IMR-90 (cell line): Measurements from ENCODE around the gene KRT78. TPM values are rescaled to one million over a fixed set of nuclear protein-coding genes. Genes with fewer than 3 reads are reported as not detected.

Experiments used
- ATAC-seq: fragments of 200-7000 bp; cut with Tn5 transposase; 2 replicates; pipeline ENCODE4 v1.9.1; 2020; ENCODE audit warnings: low read depth, mild to moderate bottlenecking, moderate library complexity
- BruUV-seq: library from RNA; stranded (reverse); fragments of 400-500 nt; replicated peaks from 2 replicates; lab custom pipeline; 2021; lab: Mats Ljungman, UMichigan
- CTCF ChIA-PET: fragments of 300-600 bp; formaldehyde crosslinking; extraction: SDS; loops from one replicate; lab custom pipeline; 2021; ENCODE audit warnings: antibody characterized with exemption; lab: Yijun Ruan, JAX
- POLR2A ChIA-PET: fragments of 300-600 bp; sonication (Branson Sonifier 250); formaldehyde crosslinking; loops from one replicate; lab custom pipeline; 2022; ENCODE audit warnings: antibody characterized with exemption; ENCODE audit not compliant: unreplicated experiment; lab: Charles Lee
- DNase-seq: peaks from one replicate; pipeline ENCODE4 v3.0.0; 2013
- H2AFZ ChIP-seq: replicated peaks from 2 replicates; pipeline ENCODE3; 2013; ENCODE audit warnings: low read length, mild to moderate bottlenecking; ENCODE audit not compliant: poor library complexity
- H2AK5ac ChIP-seq: 2 replicates; pipeline ENCODE4 v1.6.1; 2013; ENCODE audit warnings: low read depth, low read length, inconsistent platforms
- H2AK9ac ChIP-seq: replicated peaks from 2 replicates; pipeline ENCODE3; 2013; ENCODE audit warnings: mild to moderate bottlenecking, low read depth, low read length, moderate library complexity; ENCODE audit not compliant: poor library complexity
- H2BK120ac ChIP-seq: 2 replicates; pipeline ENCODE4 v1.6.1; 2013; ENCODE audit warnings: low read depth, low read length, inconsistent platforms
- H2BK15ac ChIP-seq: 3 replicates; pipeline ENCODE4 v1.6.1; 2013; ENCODE audit warnings: low read depth, low read length, inconsistent platforms
- H2BK20ac ChIP-seq: 2 replicates; pipeline ENCODE4 v1.6.1; 2013; ENCODE audit warnings: low read depth, mild to moderate bottlenecking, inconsistent platforms, low read length, moderate library complexity
- H2BK5ac ChIP-seq: 2 replicates; pipeline ENCODE4 v1.6.1; 2013; ENCODE audit warnings: mild to moderate bottlenecking, low read depth, low read length, inconsistent platforms; ENCODE audit not compliant: poor library complexity, severe bottlenecking
- H3K14ac ChIP-seq: replicated peaks from 2 replicates; pipeline ENCODE4 v1.6.1; 2013; ENCODE audit warnings: low read depth, low read length, inconsistent platforms
- H3K18ac ChIP-seq: 2 replicates; pipeline ENCODE4 v1.6.1; 2013; ENCODE audit warnings: low read depth, low read length, control low read depth
- H3K23ac ChIP-seq: 2 replicates; pipeline ENCODE4 v1.6.1; 2013; ENCODE audit warnings: low read depth, low read length, inconsistent platforms
- H3K27ac ChIP-seq: 2 replicates; pipeline ENCODE4 v1.5.1; 2013; ENCODE audit warnings: mild to moderate bottlenecking, control low read depth, low read length; ENCODE audit not compliant: insufficient read depth
- H3K27me3 ChIP-seq: 2 replicates; pipeline ENCODE4 v1.6.1; 2013; ENCODE audit warnings: low read length; ENCODE audit not compliant: control insufficient read depth, insufficient read depth
- H3K36me3 ChIP-seq: 2 replicates; pipeline ENCODE4 v1.6.1; 2013; ENCODE audit warnings: low read length, mixed read lengths; ENCODE audit not compliant: control insufficient read depth, insufficient read depth
- H3K4ac ChIP-seq: 2 replicates; pipeline ENCODE4 v1.6.1; 2013; ENCODE audit warnings: low read depth, low read length, inconsistent platforms
- H3K4me1 ChIP-seq: 2 replicates; pipeline ENCODE4 v1.6.1; 2013; ENCODE audit warnings: low read length, mixed read lengths; ENCODE audit not compliant: control insufficient read depth, insufficient read depth
- H3K4me2 ChIP-seq: 2 replicates; pipeline ENCODE4 v1.6.1; 2013; ENCODE audit warnings: low read depth, mild to moderate bottlenecking, control low read depth, low read length, moderate library complexity
- H3K4me3 ChIP-seq: 2 replicates; pipeline ENCODE4 v1.5.1; 2013; ENCODE audit warnings: low read depth, mild to moderate bottlenecking, control low read depth, low read length, moderate library complexity; ENCODE audit not compliant: insufficient read depth
- H3K56ac ChIP-seq: 2 replicates; pipeline ENCODE4 v1.6.1; 2013; ENCODE audit warnings: low read length, inconsistent platforms; ENCODE audit not compliant: insufficient read depth; ENCODE audit errors: extremely low read depth
- H3K79me1 ChIP-seq, 2 experiments: 2 replicates each; pipeline ENCODE4 v1.6.1; 2013; ENCODE audit warnings: low read length in 2 of 2, inconsistent platforms in 1 of 2, low read depth in 1 of 2
- H3K9ac ChIP-seq: 2 replicates; pipeline ENCODE4 v1.6.1; 2013; ENCODE audit warnings: low read depth, low read length, control low read depth
- H3K9me1 ChIP-seq: 2 replicates; pipeline ENCODE4 v1.6.1; 2013; ENCODE audit warnings: low read length, inconsistent platforms; ENCODE audit not compliant: insufficient read depth
- H3K9me3 ChIP-seq: 2 replicates; pipeline ENCODE4 v1.6.1; 2013; ENCODE audit warnings: low read length; ENCODE audit not compliant: control insufficient read depth, insufficient read depth
- H4K20me1 ChIP-seq: 2 replicates; pipeline ENCODE4 v1.6.1; 2013; ENCODE audit warnings: low read length, inconsistent platforms; ENCODE audit not compliant: insufficient read depth
- H4K5ac ChIP-seq: 2 replicates; pipeline ENCODE4 v1.6.1; 2013; ENCODE audit warnings: mild to moderate bottlenecking, low read depth, low read length, control low read depth
- H4K8ac ChIP-seq, 2 experiments: 2 replicates each; pipeline ENCODE4 v1.6.1; 2013; ENCODE audit warnings: low read depth in 2 of 2, low read length in 2 of 2, control low read depth in 1 of 2, inconsistent platforms in 1 of 2
- H4K91ac ChIP-seq: 2 replicates; pipeline ENCODE4 v1.6.1; 2013; ENCODE audit warnings: low read depth, low read length, inconsistent platforms; ENCODE audit not compliant: insufficient read depth
- BHLHE40 ChIP-seq: fragments of 150-350 bp; IDR thresholded peaks from 2 replicates; pipeline ENCODE4 v1.6.1; 2016; ENCODE audit warnings: mild to moderate bottlenecking, low read depth, low read length
- CEBPB ChIP-seq: IDR thresholded peaks from 2 replicates; pipeline ENCODE4 v1.6.1; 2012; ENCODE audit warnings: low read depth, low read length, improper control_type of control experiment
- CHD1 ChIP-seq: IDR thresholded peaks from 2 replicates; pipeline ENCODE4 v1.6.1; 2012; ENCODE audit warnings: low read depth, low read length, improper control_type of control experiment
- MAFK ChIP-seq: IDR thresholded peaks from 2 replicates; pipeline ENCODE4 v1.6.1; 2012; ENCODE audit warnings: low read depth, low read length, improper control_type of control experiment
- MAZ ChIP-seq: IDR thresholded peaks from 2 replicates; pipeline ENCODE4 v1.6.1; 2012; ENCODE audit warnings: low read depth, mild to moderate bottlenecking, low read length, improper control_type of control experiment, moderate library complexity, borderline replicate concordance
- MXI1 ChIP-seq: IDR thresholded peaks from 2 replicates; pipeline ENCODE4 v1.6.1; 2012; ENCODE audit warnings: low read depth, mild to moderate bottlenecking, low read length, moderate library complexity, borderline replicate concordance
- POLR2A ChIP-seq: IDR thresholded peaks from 2 replicates; pipeline ENCODE4 v1.6.1; 2012; ENCODE audit warnings: mild to moderate bottlenecking, low read depth, low read length
- RAD21 ChIP-seq: IDR thresholded peaks from 2 replicates; pipeline ENCODE4 v1.6.1; 2012; ENCODE audit warnings: low read length, improper control_type of control experiment
- RCOR1 ChIP-seq: IDR thresholded peaks from 2 replicates; pipeline ENCODE4 v1.6.1; 2012; ENCODE audit warnings: mild to moderate bottlenecking, low read length, improper control_type of control experiment; ENCODE audit not compliant: insufficient replicate concordance
- SMC3 ChIP-seq: fragments of 150-350 bp; IDR thresholded peaks from 2 replicates; pipeline ENCODE4 v1.6.1; 2016; ENCODE audit warnings: low read depth, mild to moderate bottlenecking, antibody characterized with exemption, low read length, moderate library complexity
- WGBS, 2 experiments: methylation state at CpG; one replicate each; pipeline versions ENCODE4 v1.1.5 to v1.1.7; 2013; ENCODE audit warnings: missing lambda C conversion rate in 2 of 2; ENCODE audit not compliant: insufficient read length in 1 of 2; ENCODE audit errors: extremely low coverage in 2 of 2; 5-methylcytosine and 5-hydroxymethylcytosine counted together
- dilution Hi-C: fragments of 300-500 bp; cut with HindIII; formaldehyde crosslinking; loops from one replicate; pipeline ENCODE4 v1.14.3; 2018; ENCODE audit warnings: low sequenced_read_pairs; ENCODE audit not compliant: unreplicated experiment
- in situ Hi-C: fragments of 300-500 bp; cut with MboI; formaldehyde crosslinking; loops from 3 replicates; pipeline ENCODE4 v1.14.3; 2019; ENCODE audit warnings: low sequenced_read_pairs, inconsistent platforms, mixed read lengths
- intact Hi-C: fragments of 100-400 bp; cut with micrococcal nuclease; formaldehyde crosslinking; loops from 2 replicates; pipeline ENCODE4 v1.10.0; 2022
- polyA plus RNA-seq, 3 experiments: library from polyadenylated mRNA; depleted of rRNA; stranded (reverse); fragments of >200 nt; gene quantifications; 2 replicates each; pipeline ENCODE4 v1.2.3, GENCODE V29; 2012; ENCODE audit warnings: low replicate concordance in 1 of 3
- total RNA-seq: library from RNA; depleted of rRNA; stranded (reverse); fragments of >200 nt; gene quantifications from 2 replicates; pipeline ENCODE4 v1.2.3, GENCODE V29; 2012
- TF ChIP-seq, protein P1 (sequence below): fragments of 150-350 bp; IDR thresholded peaks from 2 replicates; pipeline ENCODE4 v1.6.1; 2017; ENCODE audit warnings: mild to moderate bottlenecking, antibody characterized with exemption, low read length, low read depth
- TF ChIP-seq, protein P2 (sequence below): fragments of 150-350 bp; IDR thresholded peaks from 2 replicates; pipeline ENCODE4 v1.6.1; 2016; ENCODE audit warnings: low read depth, mild to moderate bottlenecking, low read length, moderate library complexity, borderline replicate concordance

The KRT78 gene
- total and polyA plus RNA-seq, 2 of the 4 experiments (the other 2 are of a cell fraction), result not detected

GRCh38 chr12:52878507-52879393, 30.0 kb upstream of the KRT78 start (continued):
- TF ChIP-seq RAD21 (no peak), CEBPB (no peak), CHD1 (no peak)

GRCh38 chr12:52877242-52877641, 28.4 kb upstream of the KRT78 start:
- Histone ChIP-seq H2AFZ (peak overlapping the region; percentile 40), H3K27me3 (no peaks in the 10 kb centered on the region), H3K4me3 (no peak overlapping the region), H3K9me3 (no peaks in the 10 kb centered on the region), H2AK5ac (peak overlapping the region; percentile 1; the same call in 1 of the 2 replicates), H4K20me1 (no peaks in the 10 kb centered on the region), H3K23ac (no peak overlapping the region), H2BK120ac (no peak overlapping the region), H2BK15ac (no peak overlapping the region), H3K4me2 (no peak overlapping the region), H2BK5ac (peak overlapping the region; percentile 21), H4K8ac (no peak overlapping the region), H3K4ac (no peak overlapping the region), H3K14ac (no peak overlapping the region), H4K91ac (no peak overlapping the region), H3K9me1 (peaks cover 13% of the 10 kb centered on the region; the same call in 1 of the 2 replicates), H3K4me1 (peaks cover 12% of the 10 kb centered on the region), H3K79me1 (no peaks in the 10 kb centered on the region), H3K9ac (no peak overlapping the region), H2AK9ac (no peak overlapping the region), H3K56ac (no peak overlapping the region), H3K18ac (no peak overlapping the region), H3K36me3 (no peaks in the 10 kb centered on the region), H4K5ac (no peak overlapping the region), H3K27ac (no peak overlapping the region), H2BK20ac (no peak overlapping the region)
- dilution Hi-C loops, result loop anchor here (25.0 kb wide), 1 partner anchor 110 kb away; no protein-coding TSS in a partner anchor
- POLR2A ChIA-PET, result no interaction called here
- intact Hi-C loops, result loop anchor here (10.0 kb wide), 2 partner anchors 592 to 662 kb away; no protein-coding TSS in a partner anchor
- ATAC-seq (no peak), DNase-seq (no peak)
- in situ Hi-C loops, result loop anchor here (5.0 kb wide), 3 partner anchors 295 to 730 kb away; no protein-coding TSS in a partner anchor
- CTCF ChIA-PET, result interaction anchor here (0.9 to 1.7 kb wide), 2 partner anchors 103 to 505 kb away, joined by 3 to 6 read pairs; no protein-coding TSS in a partner anchor
- BruUV-seq, result no TSS peak
- WGBS, 2 experiments, result 45% methylated on average over 2 of the region's 3 CpGs; no CpG with 5 or more reads in 1 of the 2 experiments
- TF ChIP-seq RCOR1 (no peak), POLR2A (no peak), MXI1 (no peak), MAZ (no peak), CEBPB (no peak), BHLHE40 (no peak), SMC3 (no peak), CHD1 (no peak), MAFK (no peak)
- TF ChIP-seq, protein P1, sequence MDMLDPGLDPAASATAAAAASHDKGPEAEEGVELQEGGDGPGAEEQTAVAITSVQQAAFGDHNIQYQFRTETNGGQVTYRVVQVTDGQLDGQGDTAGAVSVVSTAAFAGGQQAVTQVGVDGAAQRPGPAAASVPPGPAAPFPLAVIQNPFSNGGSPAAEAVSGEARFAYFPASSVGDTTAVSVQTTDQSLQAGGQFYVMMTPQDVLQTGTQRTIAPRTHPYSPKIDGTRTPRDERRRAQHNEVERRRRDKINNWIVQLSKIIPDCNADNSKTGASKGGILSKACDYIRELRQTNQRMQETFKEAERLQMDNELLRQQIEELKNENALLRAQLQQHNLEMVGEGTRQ, result no peak
- TF ChIP-seq, protein P2, sequence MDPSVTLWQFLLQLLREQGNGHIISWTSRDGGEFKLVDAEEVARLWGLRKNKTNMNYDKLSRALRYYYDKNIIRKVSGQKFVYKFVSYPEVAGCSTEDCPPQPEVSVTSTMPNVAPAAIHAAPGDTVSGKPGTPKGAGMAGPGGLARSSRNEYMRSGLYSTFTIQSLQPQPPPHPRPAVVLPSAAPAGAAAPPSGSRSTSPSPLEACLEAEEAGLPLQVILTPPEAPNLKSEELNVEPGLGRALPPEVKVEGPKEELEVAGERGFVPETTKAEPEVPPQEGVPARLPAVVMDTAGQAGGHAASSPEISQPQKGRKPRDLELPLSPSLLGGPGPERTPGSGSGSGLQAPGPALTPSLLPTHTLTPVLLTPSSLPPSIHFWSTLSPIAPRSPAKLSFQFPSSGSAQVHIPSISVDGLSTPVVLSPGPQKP, result no peak
